Body of pancreas (tissue), 4 donors: ENCODE data around the gene FXR2.

ENCODE experiments used
- CTCF ChIP-seq, 7 experiments: fragments of 450-650 bp in 4 of 7; fragments of 200-600 bp in 3 of 7; sonication (generic) in 3 of 7; IDR thresholded peaks; one replicate each; pipeline ENCODE4 v1.5.1; 2016 to 2019; ENCODE audit warnings: antibody characterized with exemption in 7 of 7
- POLR2A ChIP-seq, 3 donors: fragments of 450-650 bp; IDR thresholded peaks; one replicate each; pipeline ENCODE4 v1.6.1; 2016; ENCODE audit warnings: antibody characterized with exemption in 3 of 3, mild to moderate bottlenecking in 2 of 3

GRCh38 chr17:7549401-7550055 lies 65.2 kb downstream of the FXR2 start:
- TF ChIP-seq CTCF (IDR thresholded peaks at IDR 0.05) (no peak), POLR2A (IDR thresholded peaks at IDR 0.05) (no peak)
